ENCODE measurements around the gene RNASE4.

The RNASE4 gene

GRCh38 chr14:20652996-20653975 is 31.1 kb upstream of the RNASE4 start:
- H3K4me3 ChIP-seq (replicated peaks; ENCODE audit: low read depth, low read length), result peak overlapping the region; percentile 31
- H3K36me3 ChIP-seq (ENCODE audit: control insufficient read depth, insufficient read depth, low read length), result no peaks in the 10 kb centered on the region
- no peak for TF ChIP-seq CTCF (IDR thresholded peaks at IDR 0.05; ENCODE audit: insufficient read depth, low read length, poor library complexity, severe bottlenecking)
- DNase-seq (ENCODE audit: extremely low read depth, insufficient read length), result peak; percentile 70
- no peaks in the 10 kb centered on the region for H3K27me3 ChIP-seq (replicated peaks; ENCODE audit: control insufficient read depth, insufficient read depth, low read length)

GRCh38 chr14:20655851-20656250 is 28.5 kb upstream of the RNASE4 start:
- Histone ChIP-seq H3K36me3 (ENCODE audit: control insufficient read depth, insufficient read depth, low read length) (no peaks in the 10 kb centered on the region), H3K4me3 (replicated peaks; ENCODE audit: low read depth, low read length) (no peak overlapping the region), H3K27me3 (replicated peaks; ENCODE audit: control insufficient read depth, insufficient read depth, low read length) (no peaks in the 10 kb centered on the region)
- DNase-seq (ENCODE audit: extremely low read depth, insufficient read length), result no peak
- TF ChIP-seq CTCF (IDR thresholded peaks at IDR 0.05; ENCODE audit: insufficient read depth, low read length, poor library complexity, severe bottlenecking), result no peak

GRCh38 chr14:20656274-20656673 is 28.1 kb upstream of the RNASE4 start:
- Histone ChIP-seq H3K27me3 (replicated peaks; ENCODE audit: control insufficient read depth, insufficient read depth, low read length) (no peaks in the 10 kb centered on the region), H3K36me3 (ENCODE audit: control insufficient read depth, insufficient read depth, low read length) (no peaks in the 10 kb centered on the region), H3K4me3 (replicated peaks; ENCODE audit: low read depth, low read length) (no peak overlapping the region)
- no peak for TF ChIP-seq CTCF (IDR thresholded peaks at IDR 0.05; ENCODE audit: insufficient read depth, low read length, poor library complexity, severe bottlenecking)
- no peak for DNase-seq (ENCODE audit: extremely low read depth, insufficient read length)

GRCh38 chr14:20657216-20658211 is 26.8 kb upstream of the RNASE4 start:
- peak; percentile 31 for TF ChIP-seq CTCF (IDR thresholded peaks at IDR 0.05; ENCODE audit: insufficient read depth, low read length, poor library complexity, severe bottlenecking)
- Histone ChIP-seq H3K27me3 (replicated peaks; ENCODE audit: control insufficient read depth, insufficient read depth, low read length) (no peaks in the 10 kb centered on the region), H3K4me3 (replicated peaks; ENCODE audit: low read depth, low read length) (no peak overlapping the region), H3K36me3 (ENCODE audit: control insufficient read depth, insufficient read depth, low read length) (no peaks in the 10 kb centered on the region)
- no peak for DNase-seq (ENCODE audit: extremely low read depth, insufficient read length)

GRCh38 chr14:20658246-20658645 is 26.1 kb upstream of the RNASE4 start:
- no peak for TF ChIP-seq CTCF (IDR thresholded peaks at IDR 0.05; ENCODE audit: insufficient read depth, low read length, poor library complexity, severe bottlenecking)
- Histone ChIP-seq H3K27me3 (replicated peaks; ENCODE audit: control insufficient read depth, insufficient read depth, low read length) (no peaks in the 10 kb centered on the region), H3K36me3 (ENCODE audit: control insufficient read depth, insufficient read depth, low read length) (no peaks in the 10 kb centered on the region), H3K4me3 (replicated peaks; ENCODE audit: low read depth, low read length) (no peak overlapping the region)
- DNase-seq (ENCODE audit: extremely low read depth, insufficient read length), result no peak
